Measurements from ENCODE around the gene ZNF527.

The ZNF527 gene

DNA sequence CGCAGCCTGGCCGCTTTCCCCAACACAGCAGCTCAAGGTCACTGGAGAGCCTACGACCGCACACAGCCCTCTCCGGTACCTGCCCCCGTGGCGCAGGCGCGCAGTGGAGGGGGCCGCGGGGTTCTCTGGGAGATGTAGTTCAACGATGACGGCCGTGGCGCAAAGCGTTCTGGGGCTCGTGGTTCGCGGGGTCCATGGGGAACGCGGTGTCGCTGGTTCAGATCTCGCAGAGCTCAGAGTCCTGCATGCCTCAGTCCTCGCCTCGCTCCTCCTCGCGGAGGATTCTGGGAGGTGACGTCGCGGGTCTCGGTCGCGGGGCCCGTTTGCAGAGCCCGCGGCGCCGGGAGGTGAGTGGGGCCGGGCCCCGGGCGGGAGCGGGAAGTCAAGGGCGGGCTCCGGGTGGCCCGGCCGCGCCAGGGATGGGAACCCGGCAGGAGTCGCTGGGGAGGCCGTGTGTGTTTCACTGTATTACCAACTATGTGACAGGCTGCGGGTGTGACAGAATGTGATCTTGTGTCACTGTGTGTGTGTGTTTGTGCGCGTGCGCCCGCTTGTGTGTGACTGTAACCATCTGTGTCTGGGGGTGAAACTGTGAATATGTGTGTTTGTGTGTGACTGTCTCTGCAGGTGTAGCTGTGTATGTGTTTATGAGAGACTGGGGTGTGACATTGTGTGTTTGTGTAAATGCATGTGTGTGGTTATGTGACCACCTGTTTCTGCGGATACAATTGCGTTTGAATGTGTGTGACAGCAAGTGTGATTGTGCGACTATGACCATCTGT, at the start of gene ZNF527:
Gene ZNF527 (plus strand): TSS at position 220 of the 782 bp plus-strand sequence. CDS start 3,100 bp downstream, outside the sequence.
- TF ChIP-seq, protein P1, sequence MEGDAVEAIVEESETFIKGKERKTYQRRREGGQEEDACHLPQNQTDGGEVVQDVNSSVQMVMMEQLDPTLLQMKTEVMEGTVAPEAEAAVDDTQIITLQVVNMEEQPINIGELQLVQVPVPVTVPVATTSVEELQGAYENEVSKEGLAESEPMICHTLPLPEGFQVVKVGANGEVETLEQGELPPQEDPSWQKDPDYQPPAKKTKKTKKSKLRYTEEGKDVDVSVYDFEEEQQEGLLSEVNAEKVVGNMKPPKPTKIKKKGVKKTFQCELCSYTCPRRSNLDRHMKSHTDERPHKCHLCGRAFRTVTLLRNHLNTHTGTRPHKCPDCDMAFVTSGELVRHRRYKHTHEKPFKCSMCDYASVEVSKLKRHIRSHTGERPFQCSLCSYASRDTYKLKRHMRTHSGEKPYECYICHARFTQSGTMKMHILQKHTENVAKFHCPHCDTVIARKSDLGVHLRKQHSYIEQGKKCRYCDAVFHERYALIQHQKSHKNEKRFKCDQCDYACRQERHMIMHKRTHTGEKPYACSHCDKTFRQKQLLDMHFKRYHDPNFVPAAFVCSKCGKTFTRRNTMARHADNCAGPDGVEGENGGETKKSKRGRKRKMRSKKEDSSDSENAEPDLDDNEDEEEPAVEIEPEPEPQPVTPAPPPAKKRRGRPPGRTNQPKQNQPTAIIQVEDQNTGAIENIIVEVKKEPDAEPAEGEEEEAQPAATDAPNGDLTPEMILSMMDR (IDR thresholded peaks at IDR 0.05): no peak
- peak within 1 kb of the TSS; percentile 94 for H3K27ac Mint-ChIP-seq
- H3K9me3 Mint-ChIP-seq: peaks cover 41% of the 10 kb centered on the region
- H3K27me3 Mint-ChIP-seq (ENCODE audit: low read depth, poor library complexity): peaks cover 3% of the 10 kb centered on the region
- peaks cover 15% of the 10 kb centered on the region for H3K4me1 Mint-ChIP-seq
- peak within 1 kb of the TSS; percentile 94 for H3K4me3 Mint-ChIP-seq
- H3K36me3 Mint-ChIP-seq (ENCODE audit: low read depth): peaks cover 36% of the 10 kb centered on the region
- DNase-seq: peak; percentile 94

DNA sequence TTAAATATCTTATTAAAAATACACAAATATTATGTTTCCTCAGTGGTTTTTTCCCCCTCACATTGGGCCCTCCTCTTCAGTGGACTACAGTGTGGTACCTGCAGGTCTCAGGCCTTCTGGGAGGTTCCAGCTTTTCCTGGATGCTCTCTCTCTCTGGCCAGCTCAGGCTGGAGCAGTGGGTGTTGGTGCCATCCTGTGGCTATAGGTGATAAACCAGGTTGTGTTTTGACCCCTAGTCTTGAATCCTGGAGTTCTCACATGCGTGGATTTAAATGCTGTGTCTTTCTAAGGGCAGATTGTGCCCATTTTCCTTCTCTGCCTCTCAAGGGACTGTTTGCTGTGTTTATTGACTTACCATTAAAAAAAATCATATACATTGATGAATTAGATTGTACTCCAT, 41.2 kb upstream of the ZNF527 start:
- Mint-ChIP-seq H3K4me1 (peaks cover 8% of the 10 kb centered on the region), H3K36me3 (ENCODE audit: low read depth) (peaks cover 92% of the 10 kb centered on the region), H3K27ac (no peak overlapping the region), H3K27me3 (ENCODE audit: low read depth, poor library complexity) (peaks cover 2% of the 10 kb centered on the region), H3K4me3 (no peak overlapping the region), H3K9me3 (peaks cover 35% of the 10 kb centered on the region)
- TF ChIP-seq, protein P1 (IDR thresholded peaks at IDR 0.05): no peak
- DNase-seq: no peak

DNA sequence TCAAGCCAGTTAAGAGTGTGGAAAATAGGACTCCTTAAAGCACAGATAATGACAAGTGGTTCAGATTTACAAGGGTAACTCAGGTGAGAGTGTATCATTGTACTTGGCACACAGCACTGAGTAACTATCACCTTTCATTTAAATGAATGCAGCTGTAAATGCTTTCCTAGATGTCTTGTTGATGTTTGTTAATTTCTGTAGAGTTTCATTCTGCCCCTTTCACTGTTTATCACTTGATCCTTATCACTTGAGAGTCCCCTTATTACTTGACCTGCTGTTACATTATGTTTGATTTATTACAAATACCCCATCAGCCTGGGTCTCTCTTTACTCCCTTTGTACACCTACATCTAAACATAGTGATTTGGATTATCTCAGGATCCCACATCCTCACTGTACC, 38.1 kb upstream of the ZNF527 start:
- Mint-ChIP-seq H3K36me3 (ENCODE audit: low read depth) (peaks cover 88% of the 10 kb centered on the region), H3K27ac (no peak overlapping the region), H3K4me1 (peaks cover 14% of the 10 kb centered on the region)

DNA sequence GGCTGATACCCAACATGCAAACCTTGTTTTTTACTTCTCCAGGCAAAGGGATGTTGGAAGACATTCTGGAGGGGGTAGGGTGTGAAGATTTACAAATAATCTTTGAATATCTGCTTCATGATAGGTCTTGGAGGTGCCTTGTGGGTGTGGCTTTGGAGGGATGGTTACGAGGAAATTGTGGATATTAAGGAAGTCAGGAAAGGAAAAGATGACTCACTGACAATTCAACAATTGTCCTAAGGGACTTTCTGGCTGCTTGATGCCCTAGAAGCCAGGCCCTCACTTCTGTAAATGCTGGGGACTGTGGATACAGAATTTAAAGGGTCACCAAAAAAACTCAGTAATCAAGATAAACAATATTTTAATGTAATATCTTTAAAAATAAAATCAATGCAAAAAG, 37.4 kb upstream of the ZNF527 start:
- Mint-ChIP-seq H3K9me3 (peaks cover 50% of the 10 kb centered on the region), H3K36me3 (ENCODE audit: low read depth) (peaks cover 88% of the 10 kb centered on the region), H3K27me3 (ENCODE audit: low read depth, poor library complexity) (peaks cover 6% of the 10 kb centered on the region), H3K4me3 (peak overlapping the region; percentile 94), H3K27ac (no peak overlapping the region), H3K4me1 (peaks cover 14% of the 10 kb centered on the region)
- DNase-seq: no peak
- TF ChIP-seq, protein P1 (IDR thresholded peaks at IDR 0.05): no peak

More for the DNA sequence above, 38.1 kb upstream of the ZNF527 start:
- TF ChIP-seq, protein P1 (IDR thresholded peaks at IDR 0.05): no peak
- DNase-seq: no peak
- Mint-ChIP-seq H3K27me3 (ENCODE audit: low read depth, poor library complexity) (peaks cover 6% of the 10 kb centered on the region), H3K9me3 (peaks cover 47% of the 10 kb centered on the region), H3K4me3 (no peak overlapping the region)

DNA sequence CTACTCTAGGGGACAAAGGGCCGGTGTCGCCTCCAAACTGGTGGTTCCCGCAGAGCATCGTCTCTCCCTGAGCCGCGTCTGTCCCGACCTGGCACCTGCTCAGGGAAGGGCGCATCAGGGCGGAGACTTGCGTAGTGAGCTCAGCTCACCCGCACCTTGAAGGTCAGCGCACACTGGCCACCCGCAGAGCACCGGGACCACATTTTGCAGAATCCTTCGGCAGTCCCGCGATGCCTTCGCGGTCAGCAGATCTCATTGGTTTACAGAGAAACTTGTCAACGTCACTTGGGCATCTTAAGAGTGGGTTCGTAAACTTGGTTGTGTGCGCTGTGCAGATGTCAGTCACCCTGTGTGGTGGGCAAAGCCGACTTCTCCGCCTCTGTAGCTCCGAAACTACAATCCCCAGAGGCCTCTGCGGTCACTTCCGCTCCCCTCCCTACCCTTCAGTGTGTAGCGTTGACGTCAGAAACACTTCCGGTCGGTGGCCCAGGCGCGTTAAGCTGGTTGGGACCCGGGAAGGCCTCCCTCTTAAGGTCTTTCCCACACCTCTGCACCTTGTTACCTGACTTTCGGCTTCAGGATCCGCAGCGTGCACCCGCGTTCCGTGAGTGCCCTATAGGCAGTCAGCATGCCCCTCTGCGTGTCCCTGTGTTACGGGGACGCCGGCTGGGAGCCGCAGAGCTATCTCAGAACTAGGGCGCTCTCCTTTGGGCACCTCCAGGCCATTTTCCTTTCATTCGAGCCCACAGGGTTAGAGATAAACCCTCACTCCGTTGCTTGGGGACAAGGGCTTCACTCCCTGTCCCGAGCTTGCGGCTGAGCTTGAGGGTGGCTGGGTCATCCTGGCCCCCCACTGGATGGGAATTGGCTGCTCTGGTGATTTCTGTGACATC, 36.5 kb upstream of the ZNF527 start:
- TF ChIP-seq, protein P1 (IDR thresholded peaks at IDR 0.05): no peak
- Mint-ChIP-seq H3K4me3 (peak overlapping the region; percentile 94), H3K27ac (peak overlapping the region; percentile 95), H3K36me3 (ENCODE audit: low read depth) (peaks cover 88% of the 10 kb centered on the region), H3K27me3 (ENCODE audit: low read depth, poor library complexity) (peaks cover 6% of the 10 kb centered on the region), H3K9me3 (peaks cover 50% of the 10 kb centered on the region), H3K4me1 (peaks cover 14% of the 10 kb centered on the region)
- peak; percentile 86 for DNase-seq
